Left lobe of liver (tissue), 2 donors: ENCODE results near the gene LRP4. TPM values are rescaled to one million over a fixed set of nuclear protein-coding genes. Genes with fewer than 3 reads are reported as not detected.
A peak's percentile ranks its signal among the peaks of the same experiment; 100 is the strongest.

Source experiments
- ATAC-seq: fragments of 200-7000 bp; cut with Tn5 transposase; one replicate; pipeline ENCODE4 v1.9.1; 2020; ENCODE audit warnings: mild to moderate bottlenecking, moderate library complexity
- DNase-seq: peaks from one replicate; pipeline ENCODE4 v3.0.0-alpha.2; 2020; ENCODE audit warnings: low spot score
- total RNA-seq: library from RNA; stranded (reverse); gene quantifications from one replicate; pipeline ENCODE4 v1.2.1, GENCODE V29; 2021
- donor health status: DM: no; HTN: no; CAD: no; lungs with moderate emphysema.
- donor health status: DM: no; HTN: yes; CAD: no.

Gene LRP4
- total RNA-seq, 1 donor from 2014 or later = 0.50 TPM

DNA sequence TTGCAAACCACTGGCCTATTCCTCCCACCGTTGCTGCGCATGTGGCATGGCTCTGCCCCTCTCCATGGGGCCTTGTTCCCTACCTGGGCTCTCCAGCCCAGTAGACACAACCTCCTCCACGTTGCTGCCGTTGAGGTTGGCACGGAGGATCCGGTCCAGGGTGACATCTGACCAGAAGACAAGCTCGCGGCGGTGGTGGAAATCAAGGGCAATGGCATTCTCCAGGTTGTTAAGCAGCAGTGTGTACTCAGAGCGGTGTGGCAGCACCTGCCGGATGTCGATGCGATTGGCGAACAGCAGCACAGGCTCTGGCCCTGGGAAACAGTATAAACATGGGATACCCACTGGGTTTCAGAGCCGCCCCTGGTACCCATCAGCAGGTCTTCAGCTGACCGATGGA, 23.8 kb downstream of the LRP4 start:
- ATAC-seq (no peak), DNase-seq (no peak)

DNA sequence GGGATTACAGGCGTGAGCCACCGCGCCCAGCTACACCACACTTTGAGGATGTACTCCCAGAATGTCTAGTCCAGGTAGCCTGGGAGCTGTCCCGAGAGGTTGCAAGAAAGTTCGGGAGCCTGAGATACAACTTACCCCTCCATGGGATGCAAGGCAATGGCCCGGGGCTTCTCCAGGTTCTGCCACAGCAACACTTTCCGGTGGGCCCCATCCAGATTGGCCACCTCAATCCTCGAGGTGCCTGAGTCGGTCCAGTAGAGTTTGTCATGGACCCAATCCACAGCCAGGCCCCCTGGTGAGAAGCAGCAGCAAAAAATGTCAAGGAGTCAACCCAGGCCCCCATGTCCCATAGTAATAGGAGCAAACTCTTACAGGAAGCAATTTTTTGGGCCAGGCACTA, 25.5 kb downstream of the LRP4 start:
- no peak for DNase-seq
- no peak for ATAC-seq

DNA sequence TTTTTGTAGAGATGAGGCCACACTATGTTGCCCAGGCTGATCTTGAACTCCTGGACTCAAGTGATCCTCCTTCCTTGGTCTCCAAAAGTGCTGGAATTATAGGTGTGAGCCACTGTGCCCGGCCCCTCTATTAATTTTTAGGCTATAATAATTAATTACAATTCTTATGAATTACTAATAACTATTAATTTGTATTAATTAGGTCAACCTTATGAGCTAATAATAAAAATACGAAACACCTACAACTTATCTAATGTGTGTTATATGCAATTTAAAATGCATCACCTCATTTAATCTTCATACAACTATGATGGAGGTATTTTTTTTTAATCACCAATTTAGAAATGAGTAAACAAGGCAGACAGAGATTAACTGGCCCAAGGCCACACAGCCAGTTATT, 26.2 kb downstream of the LRP4 start:
- ATAC-seq (no peak), DNase-seq (no peak)

DNA sequence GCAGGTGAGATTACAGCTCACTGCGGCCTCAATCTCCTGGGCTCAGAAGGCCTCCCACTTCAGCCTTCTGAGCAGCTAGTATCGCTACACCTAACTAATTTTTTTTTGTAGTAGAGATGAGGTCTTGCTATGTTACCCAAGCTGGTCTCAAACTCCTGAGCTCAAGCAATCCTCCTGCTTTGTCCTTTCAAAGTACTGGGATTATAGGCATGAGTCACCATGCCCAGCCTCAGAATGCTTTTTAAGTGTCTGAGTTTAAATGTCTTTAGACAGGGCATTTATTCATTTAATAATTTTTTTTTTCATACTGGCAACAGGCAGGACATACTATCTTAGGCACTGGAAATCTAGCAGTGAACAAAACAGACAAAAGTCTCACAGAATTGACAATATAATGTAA, 27.7 kb downstream of the LRP4 start:
- no peak for ATAC-seq
- no peak for DNase-seq

DNA sequence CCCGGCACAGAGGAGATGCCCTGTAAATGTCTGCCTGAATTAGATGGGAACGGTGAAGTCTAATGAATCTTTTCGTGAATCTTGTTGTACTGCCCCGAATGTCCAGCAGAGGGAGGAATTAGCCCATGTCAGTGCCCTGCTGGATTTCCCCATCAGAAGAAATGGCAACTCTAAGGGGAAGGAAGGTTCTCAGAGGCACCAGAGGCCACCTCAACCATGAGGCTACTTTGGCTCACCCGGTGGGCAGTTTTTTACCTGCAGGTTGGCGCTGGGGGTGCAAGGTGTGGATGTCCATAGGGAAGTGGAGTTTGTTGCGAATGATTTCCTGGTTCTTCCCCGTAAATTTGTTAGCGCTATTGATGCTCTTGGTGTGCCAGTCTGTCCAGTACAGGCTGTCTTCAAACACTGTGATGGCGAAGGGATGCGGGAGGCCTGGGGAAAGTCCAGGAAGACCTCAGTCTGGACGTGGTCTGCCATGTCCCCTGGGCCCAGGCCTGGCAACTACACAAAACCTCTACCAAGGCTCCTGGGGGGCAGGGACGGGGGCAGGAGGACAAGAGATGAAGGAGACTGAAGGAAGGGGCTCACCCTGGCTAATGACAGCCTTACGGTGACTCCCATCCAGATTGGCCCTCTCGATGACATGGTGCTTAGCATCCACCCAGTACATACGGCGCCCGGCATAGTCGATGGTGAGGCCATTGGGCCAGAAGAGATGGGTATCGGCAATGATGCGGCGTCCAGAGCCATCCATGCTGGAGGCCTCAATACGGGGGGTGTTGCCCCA, 28.5 kb downstream of the LRP4 start:
- ATAC-seq (peak; percentile 99), DNase-seq (peak; percentile 72)

DNA sequence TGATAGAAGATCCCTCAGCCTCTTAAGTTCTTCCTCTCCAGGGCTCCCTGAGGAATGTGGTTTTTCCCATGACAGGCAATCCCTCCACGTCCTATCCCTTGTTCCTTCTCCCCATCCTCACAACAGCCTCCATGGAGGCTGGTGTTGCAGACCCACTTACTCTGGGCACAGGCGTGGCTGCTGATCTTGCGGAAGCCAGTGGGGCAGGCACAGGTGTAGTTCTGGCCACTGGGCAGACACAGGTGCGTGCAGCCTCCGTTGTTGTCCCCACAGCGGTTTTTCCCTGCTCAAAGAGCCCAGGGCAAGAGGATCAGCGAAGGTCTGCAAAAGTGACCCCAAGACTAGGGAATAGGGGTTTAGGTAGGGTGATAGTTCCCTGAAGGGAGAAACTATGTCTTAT, 29.1 kb downstream of the LRP4 start:
- ATAC-seq = no peak
- no peak for DNase-seq

DNA sequence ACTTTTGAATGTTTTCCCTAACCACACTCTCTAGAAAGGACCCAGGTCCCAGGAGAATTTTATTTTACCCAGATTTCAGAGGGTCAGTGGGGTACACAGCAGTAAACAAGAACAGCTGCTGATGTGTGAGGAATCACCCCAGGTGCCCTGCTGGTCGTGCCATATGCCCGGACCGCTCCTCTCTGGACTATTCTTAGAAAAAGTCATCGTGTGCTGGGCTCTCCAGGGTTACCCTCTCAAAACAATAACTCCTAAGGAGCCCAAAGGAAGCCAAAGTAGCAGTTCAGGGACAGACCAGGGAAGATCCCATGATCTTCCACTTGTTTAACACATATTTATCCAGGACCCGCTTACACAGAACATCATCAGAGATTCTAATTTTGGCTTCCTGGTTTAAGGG, 29.7 kb downstream of the LRP4 start:
- no peak for DNase-seq

DNA sequence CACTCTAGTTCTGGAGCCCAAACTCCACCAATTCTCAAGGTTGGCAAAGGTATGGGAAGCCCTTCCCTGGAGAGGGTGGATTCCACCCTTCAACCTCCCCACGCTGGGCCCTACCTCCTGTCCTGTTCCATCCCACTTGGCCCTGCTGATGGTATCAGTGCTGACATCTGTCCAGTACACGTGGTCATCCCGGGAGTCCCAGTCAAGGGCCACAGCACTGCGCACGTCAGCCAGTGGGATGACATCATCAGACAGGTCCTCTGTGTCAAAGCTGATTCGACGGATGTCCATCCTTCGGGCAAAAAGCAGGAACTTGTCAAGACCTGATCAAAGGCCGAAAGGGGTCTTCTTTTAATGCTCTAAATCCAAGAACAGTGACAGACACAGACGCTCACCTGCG, 32.1 kb downstream of the LRP4 start:
- no peak for DNase-seq
- no peak for ATAC-seq

More for the DNA sequence above, 29.7 kb downstream of the LRP4 start:
- ATAC-seq = no peak

DNA sequence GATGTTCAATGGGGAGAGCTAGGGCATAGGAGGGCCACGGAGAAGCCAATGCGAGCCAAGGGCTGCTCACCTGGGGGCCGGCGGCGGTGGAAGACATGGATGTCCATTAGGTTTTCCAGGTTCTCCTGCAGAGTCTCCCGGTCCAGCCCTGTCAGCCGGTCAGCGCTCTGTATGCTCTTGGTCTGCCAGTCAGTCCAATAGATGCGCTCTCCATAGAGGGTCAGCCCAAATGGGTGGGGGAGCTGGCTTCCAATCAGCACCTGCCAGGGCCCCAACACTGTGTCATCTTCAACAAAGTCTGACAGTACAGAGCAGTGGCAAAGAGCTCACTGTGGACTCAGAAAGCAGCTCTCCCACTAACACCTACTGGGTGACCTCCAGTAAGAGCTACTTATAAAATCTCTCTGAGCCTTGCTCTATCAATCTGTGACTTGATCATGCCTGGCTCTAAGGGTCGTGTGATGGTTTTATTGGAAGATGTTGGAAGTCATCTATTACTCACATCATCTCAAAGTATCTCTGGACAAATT, 39.2 kb downstream of the LRP4 start:
- ATAC-seq (no peak), DNase-seq (no peak)

DNA sequence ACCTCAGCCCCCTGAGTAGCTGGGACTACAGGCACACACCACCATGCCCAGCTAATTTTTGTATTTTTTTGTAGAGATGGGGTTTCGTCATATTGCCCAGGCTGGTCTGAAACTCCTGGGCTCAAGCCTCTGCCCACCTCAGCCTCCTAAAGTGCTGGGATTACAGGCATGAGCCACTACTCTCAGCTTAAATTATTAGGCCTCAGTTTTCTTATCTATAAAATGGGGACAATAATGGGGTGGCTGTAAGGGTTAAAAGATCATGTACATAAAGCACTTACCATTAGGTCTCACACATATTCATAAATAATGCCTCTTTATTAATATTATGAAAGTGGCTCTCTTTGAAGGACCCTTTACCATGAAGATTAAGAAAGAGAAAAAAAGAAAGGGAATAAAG, 40.8 kb downstream of the LRP4 start:
- no peak for ATAC-seq
- no peak for DNase-seq

DNA sequence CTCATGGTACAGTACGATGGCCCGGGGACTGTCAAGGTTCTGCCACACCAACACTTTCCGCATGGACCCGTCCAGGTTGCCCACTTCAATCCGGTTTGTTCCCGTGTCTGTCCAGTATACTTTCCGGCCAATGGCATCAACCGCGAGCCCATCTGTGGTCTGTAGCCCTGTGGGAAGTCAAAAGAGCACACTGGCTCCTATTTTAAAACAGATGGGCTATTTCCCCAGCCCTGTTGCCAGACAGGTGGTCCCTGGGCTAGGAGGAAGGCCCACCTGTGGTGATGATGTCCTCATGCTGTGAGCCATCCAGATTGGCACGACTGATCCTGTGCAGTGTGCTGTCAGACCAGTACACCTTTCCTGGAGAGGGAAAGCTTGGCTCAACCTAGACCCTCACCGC, 41.9 kb downstream of the LRP4 start:
- DNase-seq (no peak), ATAC-seq (no peak)

DNA sequence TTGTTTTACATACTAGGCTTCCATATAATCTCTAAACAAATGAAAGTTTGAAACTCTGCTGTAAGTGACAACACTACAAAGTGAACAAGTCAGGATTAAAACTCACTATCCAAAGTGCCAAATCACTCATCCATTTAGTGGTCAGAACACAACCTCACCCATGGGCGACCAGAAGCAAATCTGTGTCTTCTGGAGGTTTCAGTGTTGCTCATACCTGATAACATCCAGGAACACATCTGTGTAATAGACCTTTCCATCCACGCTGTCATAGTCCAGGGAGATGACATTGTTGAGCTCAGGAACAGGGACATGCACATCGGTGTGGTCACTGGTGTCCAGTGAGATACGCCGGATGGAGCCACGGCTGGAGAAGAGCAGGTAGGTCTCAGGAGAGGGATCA, 43.8 kb downstream of the LRP4 start:
- ATAC-seq (no peak), DNase-seq (no peak)

DNA sequence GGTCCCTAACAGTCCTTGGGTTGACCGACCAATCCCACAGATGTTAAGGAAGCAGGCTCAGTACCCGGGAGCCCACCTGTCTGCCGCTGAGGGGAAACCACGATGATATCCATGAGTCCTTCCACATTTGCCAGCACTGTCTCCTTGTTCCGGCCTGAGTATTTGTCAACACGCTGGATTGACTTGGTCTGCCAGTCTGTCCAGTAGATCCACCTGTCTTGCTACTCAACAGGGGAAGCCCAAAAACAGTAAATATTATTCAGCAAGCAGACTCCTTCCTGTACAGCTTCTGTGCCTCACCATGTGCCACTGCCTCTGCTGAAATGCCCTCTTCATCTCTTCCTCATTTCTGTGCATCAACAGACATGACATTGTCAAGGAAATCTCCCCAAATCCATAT, 49.4 kb downstream of the LRP4 start:
- DNase-seq (no peak), ATAC-seq (no peak)

DNA sequence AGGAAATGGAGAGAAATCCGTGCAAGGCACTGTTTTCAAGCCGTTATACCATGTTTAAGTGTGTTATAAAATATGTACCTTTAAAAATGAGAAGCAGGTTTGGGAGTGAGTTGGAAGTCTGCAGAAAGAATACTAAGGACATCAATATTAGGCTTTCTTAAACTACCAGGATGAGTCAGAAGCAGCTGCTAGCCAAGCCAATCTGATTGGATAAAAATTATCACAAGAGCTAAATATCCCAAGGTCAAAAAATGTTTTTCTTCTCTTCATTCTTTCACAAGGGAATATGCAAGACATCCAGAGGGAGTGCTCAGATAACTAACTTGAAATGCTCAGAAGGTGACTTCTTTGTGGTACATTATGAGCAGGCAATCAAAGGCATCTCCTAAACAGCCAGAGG, 53.0 kb downstream of the LRP4 start:
- ATAC-seq = no peak
- DNase-seq = no peak

DNA sequence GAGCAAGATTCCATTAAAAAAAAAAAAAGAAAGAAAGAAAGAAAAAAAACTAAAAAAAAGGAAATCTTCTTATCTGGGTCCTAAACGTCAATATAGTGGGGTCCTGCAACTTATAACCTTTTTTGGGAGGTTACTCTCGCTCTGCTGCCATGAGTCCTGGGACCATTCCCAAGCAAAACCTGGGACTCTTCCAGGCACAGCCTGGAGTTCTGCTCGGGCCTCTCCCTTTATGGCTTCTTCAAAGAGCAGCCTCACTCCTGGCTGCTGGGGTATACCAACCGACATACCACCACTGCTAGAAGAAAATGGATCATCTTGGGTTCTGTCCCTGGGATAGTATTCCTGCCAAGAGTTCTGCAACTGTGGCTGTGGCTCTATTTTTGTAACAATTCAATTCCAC, 58.1 kb downstream of the LRP4 start:
- DNase-seq (no peak), ATAC-seq (no peak)

DNA sequence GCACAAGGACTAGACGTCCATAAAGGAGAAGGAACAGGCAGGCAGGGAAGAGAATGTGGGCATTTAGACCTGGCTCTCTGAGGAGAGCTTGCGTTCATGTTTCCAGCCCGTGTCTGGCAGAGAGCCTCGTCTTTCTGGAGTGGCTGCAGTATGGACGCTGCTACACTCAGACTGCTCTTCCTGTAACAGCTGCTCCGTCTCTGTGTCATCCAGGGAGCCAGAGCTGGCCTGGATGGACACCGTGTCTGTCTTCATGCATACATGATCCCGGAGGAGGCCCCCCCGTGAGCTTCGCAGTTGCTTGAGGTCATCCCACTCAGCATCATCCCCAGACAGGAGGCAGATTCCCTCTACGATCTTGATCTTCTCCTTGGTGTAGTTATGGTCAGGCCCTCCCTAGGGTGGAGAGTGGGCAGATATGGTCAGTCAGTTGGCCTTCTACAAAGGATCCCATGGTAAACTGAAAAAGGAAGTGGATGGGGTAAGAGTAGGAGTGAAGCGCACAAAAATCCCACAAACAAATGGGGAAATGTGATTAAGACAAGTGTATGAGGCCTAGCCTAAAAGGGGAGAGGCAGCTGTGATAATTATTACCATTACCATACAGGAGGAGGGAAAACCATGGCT, 59.3 kb downstream of the LRP4 start:
- ATAC-seq (no peak), DNase-seq (no peak)

DNA sequence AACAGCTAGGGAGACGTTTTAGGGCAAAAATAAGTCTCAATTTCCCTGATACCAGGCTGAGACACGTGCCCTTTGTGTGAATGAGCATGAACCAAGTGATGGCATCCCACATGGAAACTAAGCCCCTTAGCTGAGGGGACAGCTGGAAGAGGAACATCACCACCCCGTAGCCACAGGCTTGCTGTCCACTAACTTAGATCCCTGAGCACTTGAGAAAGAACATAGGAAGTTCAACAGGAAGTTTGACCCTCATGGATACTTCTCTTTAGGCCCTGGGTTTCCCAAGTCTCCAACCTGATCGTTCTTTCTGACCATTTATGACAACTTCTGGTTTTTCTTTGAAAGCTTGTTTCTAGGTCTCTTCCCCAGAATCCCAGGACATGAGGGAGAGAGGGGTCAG, 60.7 kb downstream of the LRP4 start:
- ATAC-seq (peak; percentile 15), DNase-seq (no peak)

DNA sequence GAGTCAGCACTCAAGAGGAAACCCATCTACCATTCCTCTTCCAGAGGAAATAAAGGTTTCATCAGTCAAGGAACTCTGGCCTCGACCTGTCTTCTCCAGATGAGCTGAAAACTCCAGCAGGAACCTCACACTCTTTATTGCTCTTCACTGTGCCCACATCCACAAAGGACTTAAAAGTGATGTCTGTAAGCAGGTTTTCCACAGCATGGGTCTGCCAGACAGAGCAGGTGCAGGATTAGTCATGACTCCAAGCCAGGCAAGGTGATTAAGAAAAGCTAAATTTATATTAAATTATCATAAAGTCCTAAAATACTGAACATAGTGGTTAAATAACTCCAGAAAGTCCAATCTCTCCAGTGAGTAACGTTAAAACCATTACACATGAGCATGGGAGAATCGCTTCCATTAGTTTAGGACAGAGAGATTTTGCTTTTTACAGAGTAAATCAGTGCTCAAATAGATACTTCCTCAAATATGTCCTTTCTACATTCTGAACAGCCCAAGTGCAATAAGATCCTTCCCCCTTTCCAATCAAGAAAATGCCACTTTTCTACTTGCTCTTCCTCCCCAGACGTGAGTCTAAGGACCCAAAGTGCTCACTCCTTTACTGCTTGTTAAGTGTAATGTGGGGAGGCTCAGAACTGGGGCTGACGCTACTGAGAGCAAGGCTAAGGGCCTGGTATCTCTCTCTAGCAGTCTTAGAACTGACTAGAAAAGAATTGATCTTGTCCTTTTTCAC, 61.6 kb downstream of the LRP4 start:
- DNase-seq = no peak
- ATAC-seq = peak; percentile 18

DNA sequence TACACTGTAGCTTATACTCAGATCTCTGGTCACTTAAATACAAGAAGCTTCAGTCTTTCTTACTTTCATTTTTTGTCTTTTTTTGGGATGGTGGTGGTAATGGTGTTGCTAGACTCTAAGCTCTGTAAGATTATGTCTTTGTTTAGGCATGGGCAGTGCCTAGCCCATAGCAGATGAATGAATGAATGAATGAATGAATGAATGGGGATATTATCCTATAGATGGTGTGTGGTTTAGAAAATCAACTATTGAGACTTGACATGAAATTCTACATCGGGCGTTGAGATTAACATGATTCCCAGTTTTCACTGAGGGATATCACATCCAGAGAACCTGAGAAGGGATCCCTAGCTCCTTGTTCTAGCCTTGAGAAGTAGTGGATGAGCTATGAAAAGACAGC, 62.5 kb downstream of the LRP4 start:
- ATAC-seq (no peak), DNase-seq (no peak)

DNA sequence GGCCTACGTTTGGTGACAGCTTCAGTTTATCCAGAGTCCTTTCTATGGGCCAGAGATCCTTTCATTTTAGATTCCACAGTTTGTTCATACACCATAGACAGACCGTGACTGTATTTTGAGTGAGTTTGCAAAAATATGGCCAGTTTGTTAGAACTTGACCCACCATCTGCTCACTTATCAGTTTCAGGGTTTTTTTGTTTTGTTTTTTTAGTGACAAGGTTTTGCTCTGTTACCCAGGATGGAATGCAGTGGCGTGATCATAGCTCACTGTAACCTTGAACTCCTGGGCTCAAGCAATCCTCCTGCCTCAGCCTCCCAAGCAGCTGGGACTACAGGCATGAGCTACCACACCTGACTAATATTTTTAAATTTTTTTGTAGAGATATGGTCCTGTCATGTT, 63.2 kb downstream of the LRP4 start:
- DNase-seq = no peak
- no peak for ATAC-seq

DNA sequence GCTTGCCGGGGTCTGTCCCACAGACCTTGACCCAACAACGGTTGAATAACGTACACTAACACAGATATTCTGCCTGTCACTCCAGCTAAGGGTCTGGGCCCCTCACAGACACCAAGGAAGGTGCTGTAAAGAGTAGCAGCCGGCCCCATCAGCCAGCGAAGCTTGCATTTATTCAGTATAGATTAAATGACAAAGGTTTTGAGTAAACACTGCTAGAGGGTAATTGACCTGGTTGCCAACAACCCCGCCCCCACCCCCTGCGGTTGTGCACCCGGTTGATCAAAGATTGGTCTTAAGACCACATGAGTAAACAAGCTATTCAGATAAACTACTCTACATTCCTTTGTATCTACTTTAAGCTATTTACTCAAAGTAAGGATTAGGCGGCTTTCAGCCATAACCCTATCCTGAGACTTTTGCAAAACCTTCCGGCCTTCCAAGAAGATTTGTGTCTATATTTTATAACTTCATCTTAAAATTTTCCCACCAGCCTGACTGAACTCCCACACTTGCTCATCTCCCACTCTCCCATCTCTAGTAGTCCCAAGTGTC, 67.4 kb downstream of the LRP4 start:
- ATAC-seq = no peak
- no peak for DNase-seq

DNA sequence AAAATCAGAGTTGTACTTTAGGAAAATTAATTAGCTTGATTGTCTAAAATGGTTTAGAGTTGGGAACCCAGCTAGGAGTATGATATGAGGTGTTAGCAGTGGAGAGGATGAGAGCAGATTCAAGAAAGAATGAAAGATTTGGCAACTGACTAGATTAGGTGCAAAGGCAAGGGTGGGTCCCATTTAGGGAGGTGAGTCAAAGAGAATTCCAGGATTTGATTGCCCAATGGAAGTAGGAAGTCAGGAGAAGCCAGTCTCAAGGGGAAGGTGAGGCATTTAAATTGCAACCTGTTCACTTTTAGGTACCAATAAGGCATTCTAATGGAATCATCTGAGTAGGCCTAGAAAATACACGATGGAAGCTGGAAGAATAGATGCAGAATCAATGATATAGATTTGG, 68.7 kb downstream of the LRP4 start:
- ATAC-seq = no peak
- DNase-seq = no peak
